SU-DHL-6 (cell line): ENCODE results near the gene CEP41.

Experiments used
- CTCF ChIP-seq: fragments of 200-600 bp; sonication (generic); IDR thresholded peaks from one replicate; pipeline ENCODE4 v1.5.1; 2017; ENCODE audit warnings: antibody characterized with exemption, mild to moderate bottlenecking, low read length, moderate library complexity; ENCODE audit not compliant: insufficient read depth, poor library complexity, severe bottlenecking
- EZH2phosphoT487 ChIP-seq: fragments of 200-600 bp; sonication (generic), shearing (Covaris generic); conservative IDR thresholded peaks from 2 replicates; pipeline ENCODE4 v1.6.1; 2018; ENCODE audit warnings: mild to moderate bottlenecking, antibody characterized with exemption, low read length, moderate library complexity, mixed read lengths

GRCh38 chr7:130463553-130464434 is 23.0 kb upstream of the CEP41 start:
- TF ChIP-seq CTCF: no peak
- no peak for TF ChIP-seq EZH2phosphoT487
